Fibroblast of mammary gland (primary cell): ENCODE measurements around the gene UBE3D.
A peak's percentile ranks its signal among the peaks of the same experiment; 100 is the strongest.
"Not testable (repeated sequence)": the region's sequence is repeated elsewhere in the genome, so short reads cannot be mapped to it uniquely, and the experiment has no call there.

Experiments used
- DNase-seq: peaks from one replicate; pipeline ENCODE4 v3.0.0-alpha.2; 2010; ENCODE audit warnings: low read depth
- H3K4me3 ChIP-seq: 2 replicates; pipeline ENCODE4 v1.5.1; 2011; ENCODE audit warnings: low read depth, mild to moderate bottlenecking, low read length, moderate library complexity; ENCODE audit not compliant: control insufficient read depth
- TF ChIP-seq, protein P1 (sequence below): conservative IDR thresholded peaks from 2 replicates; pipeline ENCODE4 v1.5.1; 2011; ENCODE audit warnings: low read depth, low read length, inconsistent platforms; ENCODE audit not compliant: control insufficient read depth, insufficient read depth

The UBE3D gene

DNA sequence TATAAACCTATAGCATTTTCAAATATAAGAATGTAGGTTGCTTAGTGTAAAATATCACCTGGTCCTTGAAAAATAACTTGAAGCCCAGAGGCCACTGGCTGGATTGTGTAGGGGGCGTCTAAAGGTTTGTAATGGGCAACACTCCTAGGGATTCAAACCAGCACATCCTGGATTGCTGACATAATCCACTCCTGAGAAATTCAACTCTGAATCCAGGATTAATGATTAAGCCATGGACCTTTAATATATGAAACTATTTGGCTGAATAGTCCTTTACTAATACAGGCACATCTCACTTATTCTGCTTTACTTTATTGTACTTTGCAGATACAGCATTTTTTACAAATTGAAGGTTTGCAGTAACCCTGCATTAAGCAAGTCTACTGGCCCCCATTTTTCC is 160.8 kb downstream of the UBE3D start:
- DNase-seq, result no peak
- TF ChIP-seq, protein P1, sequence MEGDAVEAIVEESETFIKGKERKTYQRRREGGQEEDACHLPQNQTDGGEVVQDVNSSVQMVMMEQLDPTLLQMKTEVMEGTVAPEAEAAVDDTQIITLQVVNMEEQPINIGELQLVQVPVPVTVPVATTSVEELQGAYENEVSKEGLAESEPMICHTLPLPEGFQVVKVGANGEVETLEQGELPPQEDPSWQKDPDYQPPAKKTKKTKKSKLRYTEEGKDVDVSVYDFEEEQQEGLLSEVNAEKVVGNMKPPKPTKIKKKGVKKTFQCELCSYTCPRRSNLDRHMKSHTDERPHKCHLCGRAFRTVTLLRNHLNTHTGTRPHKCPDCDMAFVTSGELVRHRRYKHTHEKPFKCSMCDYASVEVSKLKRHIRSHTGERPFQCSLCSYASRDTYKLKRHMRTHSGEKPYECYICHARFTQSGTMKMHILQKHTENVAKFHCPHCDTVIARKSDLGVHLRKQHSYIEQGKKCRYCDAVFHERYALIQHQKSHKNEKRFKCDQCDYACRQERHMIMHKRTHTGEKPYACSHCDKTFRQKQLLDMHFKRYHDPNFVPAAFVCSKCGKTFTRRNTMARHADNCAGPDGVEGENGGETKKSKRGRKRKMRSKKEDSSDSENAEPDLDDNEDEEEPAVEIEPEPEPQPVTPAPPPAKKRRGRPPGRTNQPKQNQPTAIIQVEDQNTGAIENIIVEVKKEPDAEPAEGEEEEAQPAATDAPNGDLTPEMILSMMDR, result no peak
- no peak overlapping the region for H3K4me3 ChIP-seq

DNA sequence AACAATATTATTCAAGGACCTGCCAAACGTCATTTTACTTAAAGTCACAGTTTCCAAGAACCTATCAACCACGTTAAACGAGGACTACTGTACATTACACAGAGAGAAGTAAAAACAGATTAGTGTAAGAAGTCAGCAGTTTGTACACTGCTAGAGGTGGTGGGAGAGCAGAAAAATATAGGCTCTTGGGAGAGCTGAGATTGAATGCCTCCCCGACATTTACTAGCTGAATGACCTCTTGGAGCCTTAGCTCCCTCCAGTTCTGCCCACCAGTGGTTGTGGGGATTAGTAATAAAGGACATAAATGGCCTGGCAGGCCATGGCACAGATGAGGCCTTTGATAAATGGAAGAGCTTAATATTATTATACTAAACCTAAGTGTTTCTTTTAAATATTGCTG is 161.4 kb downstream of the UBE3D start:
- TF ChIP-seq, protein P1, result no peak
- DNase-seq, result no peak
- no peak overlapping the region for H3K4me3 ChIP-seq

DNA sequence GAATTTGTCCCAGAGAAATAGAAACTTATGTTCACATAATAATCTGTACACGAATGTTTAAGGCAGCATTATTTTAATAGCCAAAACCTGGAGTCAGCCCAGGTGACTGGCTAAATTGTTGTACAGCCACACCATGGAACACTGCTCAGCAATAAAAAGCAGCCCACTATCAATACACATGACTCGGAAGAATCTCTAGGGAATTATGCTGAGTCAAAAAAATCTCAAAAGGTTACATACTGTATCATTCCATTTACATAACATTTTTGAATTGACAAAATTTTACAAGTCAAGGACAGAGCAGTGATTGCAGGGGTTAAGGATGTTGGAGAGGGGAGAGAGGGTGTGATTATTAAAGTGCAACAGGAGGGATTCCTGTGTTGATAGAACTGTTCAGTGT is 163.4 kb downstream of the UBE3D start:
- no peak overlapping the region for H3K4me3 ChIP-seq
- TF ChIP-seq, protein P1, result no peak
- peak; percentile 57 for DNase-seq

DNA sequence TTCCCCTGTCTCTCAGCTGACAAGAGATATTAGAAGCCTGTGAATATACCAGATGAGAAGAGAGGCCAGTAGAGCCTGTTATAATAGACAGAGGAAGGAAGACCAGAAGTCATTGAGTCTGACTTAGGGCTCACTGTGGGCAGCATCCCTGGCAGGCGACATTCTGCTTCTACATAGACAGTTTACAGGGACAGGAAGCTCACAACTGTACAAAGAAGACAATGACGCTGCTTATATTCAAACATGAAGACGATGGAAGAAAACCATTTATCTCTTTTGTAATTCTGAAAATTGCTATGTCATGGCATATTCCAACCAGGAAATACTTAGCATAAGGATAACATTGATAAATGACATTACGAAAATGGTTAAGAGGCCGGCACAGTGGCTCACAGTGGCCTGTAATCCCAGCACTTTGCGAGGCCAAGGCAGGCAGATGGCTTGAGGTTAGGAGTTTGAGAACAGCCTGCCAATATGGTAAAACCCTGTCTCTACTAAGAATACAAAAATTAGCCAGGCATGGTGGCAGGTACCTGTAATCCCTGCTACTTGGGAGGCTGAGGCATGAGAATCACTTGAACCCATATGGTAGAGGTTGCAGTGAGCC is 170.9 kb downstream of the UBE3D start:
- H3K4me3 ChIP-seq, result no peak overlapping the region
- TF ChIP-seq, protein P1, result no peak
- no peak for DNase-seq

DNA sequence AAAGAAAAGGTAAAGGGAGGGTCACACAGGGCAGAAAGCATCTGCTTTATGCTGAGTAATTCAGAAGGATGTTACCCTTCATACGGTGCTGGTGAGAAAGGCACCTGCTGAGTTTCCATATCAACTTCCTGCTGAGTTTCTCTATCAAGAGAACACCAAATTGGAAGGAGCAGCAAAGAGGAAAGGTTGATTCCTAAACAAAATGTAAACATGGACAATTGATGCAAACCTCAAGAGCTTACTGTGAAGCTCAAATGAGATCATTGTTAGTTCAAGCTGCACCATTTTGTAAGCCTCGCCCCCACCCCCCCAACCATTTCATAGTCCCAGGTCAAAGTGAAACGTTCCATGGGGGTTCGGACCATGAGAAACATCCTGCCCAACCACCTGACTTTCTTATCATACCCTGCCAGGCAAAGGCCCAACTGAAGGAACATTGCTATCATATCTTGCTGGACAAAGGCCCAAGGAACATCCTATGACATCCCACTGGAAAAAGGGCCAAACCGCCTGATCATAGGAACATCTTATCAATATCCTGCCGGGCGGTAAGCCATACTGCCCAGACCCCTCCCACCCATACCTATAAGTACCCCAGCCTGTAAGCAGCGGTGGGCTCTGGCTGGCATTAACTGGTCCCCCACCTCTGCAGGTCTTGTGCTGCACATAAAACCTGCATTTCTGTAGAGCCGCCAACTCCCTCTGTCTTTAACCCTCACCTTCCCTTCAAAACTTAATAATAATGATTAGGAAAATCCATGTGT is 171.6 kb downstream of the UBE3D start:
- no peak for DNase-seq
- TF ChIP-seq, protein P1, result no peak
- no peak overlapping the region for H3K4me3 ChIP-seq

DNA sequence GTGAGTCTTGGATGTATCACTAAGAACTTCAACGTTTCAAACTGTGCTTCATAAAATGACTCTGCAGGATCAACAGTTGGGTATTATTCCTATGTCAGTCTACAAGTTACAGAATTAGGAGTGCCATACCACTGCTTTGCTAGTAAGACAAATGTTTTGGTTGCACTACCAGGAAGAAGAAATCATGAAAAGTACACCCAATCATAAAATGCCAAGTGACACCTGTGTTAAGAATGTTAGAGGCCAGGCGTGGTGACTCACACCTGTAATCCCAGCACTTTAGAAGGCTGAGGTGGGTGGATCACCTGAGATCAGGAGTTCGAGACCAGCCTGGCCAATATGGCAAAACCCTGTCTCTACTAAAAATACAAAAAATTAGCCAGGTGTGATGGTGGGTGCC is 174.1 kb downstream of the UBE3D start:
- DNase-seq, H3K4me3 ChIP-seq: not testable (repeated sequence)

DNA sequence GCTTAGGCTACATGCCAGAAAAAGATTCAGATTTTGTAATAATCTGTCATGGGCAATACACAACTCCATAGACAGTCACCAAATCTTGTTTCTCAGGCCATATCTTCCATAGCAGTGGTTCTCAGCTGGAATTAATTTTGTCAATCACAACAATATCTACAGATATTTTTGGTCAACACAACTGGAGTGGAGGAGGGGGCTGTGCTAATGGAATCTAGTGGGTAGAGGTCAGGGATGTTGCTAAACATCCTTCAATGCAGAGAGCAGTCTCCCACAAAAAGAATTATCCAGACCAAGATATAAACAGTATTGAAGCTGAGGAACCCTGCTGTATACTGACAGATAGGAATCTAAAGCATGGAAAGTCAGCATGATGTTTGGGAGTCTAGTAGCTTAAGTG is 174.6 kb downstream of the UBE3D start:
- H3K4me3 ChIP-seq, result no peak overlapping the region
- no peak for DNase-seq
- TF ChIP-seq, protein P1, result no peak
